ENCODE measurements around the gene GNG11.
"Not testable (repeated sequence)": the region's sequence is repeated elsewhere in the genome, so short reads cannot be mapped to it uniquely, and the experiment has no call there.

The GNG11 gene

GRCh38 chr7:93921607-93922566, at the start of gene GNG11:
Gene GNG11 (plus strand): TSS chr7:93921735. CDS start chr7:93922138, 403 bp downstream.
- peak; percentile 21 for DNase-seq

GRCh38 chr7:93873998-93874574, 47.4 kb upstream of the GNG11 start:
- no peak for DNase-seq

GRCh38 chr7:93877742-93878141, 43.8 kb upstream of the GNG11 start:
- DNase-seq: no peak

- DNase-seq: no peak
Measured at GRCh38 chr7:93879356-93879755, 42.2 kb upstream of the GNG11 start.

GRCh38 chr7:93882468-93882867, 39.1 kb upstream of the GNG11 start:
- DNase-seq: no peak

GRCh38 chr7:93883078-93883916, 38.2 kb upstream of the GNG11 start:
- DNase-seq: no peak

GRCh38 chr7:93883917-93884345, 37.6 kb upstream of the GNG11 start:
- no peak for DNase-seq

GRCh38 chr7:93884541-93884940, 37.0 kb upstream of the GNG11 start:
- no peak for DNase-seq

GRCh38 chr7:93889261-93889660, 32.3 kb upstream of the GNG11 start:
- no peak for DNase-seq

- no peak for DNase-seq
Measured at GRCh38 chr7:93890041-93890463, 31.5 kb upstream of the GNG11 start.

GRCh38 chr7:93890464-93891068, 31.0 kb upstream of the GNG11 start, which contains the start of gene TFPI2:
Gene TFPI2 (minus strand): TSS chr7:93890753. CDS start chr7:93890678, 75 bp downstream.
- DNase-seq: peak; percentile 20

- DNase-seq: no peak
Measured at GRCh38 chr7:93894426-93894825, 27.1 kb upstream of the GNG11 start.

GRCh38 chr7:93894966-93895640, 26.4 kb upstream of the GNG11 start:
- DNase-seq: no peak

- no peak for DNase-seq
Measured at GRCh38 chr7:93895859-93896600, 25.5 kb upstream of the GNG11 start.

GRCh38 chr7:93897680-93898079, 23.9 kb upstream of the GNG11 start:
- DNase-seq: no peak

GRCh38 chr7:93902777-93903423, 18.6 kb upstream of the GNG11 start:
- no peak for DNase-seq

- no peak for DNase-seq
Measured at GRCh38 chr7:93906267-93906666, 15.3 kb upstream of the GNG11 start, which contains the start of gene GNGT1. Gene GNGT1 (plus strand): TSS chr7:93906567. CDS start chr7:93906747, 180 bp downstream.

- DNase-seq: no peak
Measured at GRCh38 chr7:93910076-93910994, 11.2 kb upstream of the GNG11 start.

- DNase-seq: not testable (repeated sequence)
Measured at GRCh38 chr7:93911242-93911641, 10.3 kb upstream of the GNG11 start.

Measured in stimulated activated CD4-positive, alpha-beta T cell treated with anti-CD3 and anti-CD28 coated beads, Interleukin-4, amount 100 ng/mL, for 1 hour (primary cell).